Erythroblast (primary cell): ENCODE data around the gene TXNDC8.

ENCODE experiments used
- GATA1 ChIP-seq: IDR thresholded peaks from 2 replicates; pipeline ENCODE4 v1.6.1; 2011; ENCODE audit warnings: low read depth, mild to moderate bottlenecking, control low read depth, low read length, moderate library complexity
- POLR2A ChIP-seq: IDR thresholded peaks from 2 replicates; pipeline ENCODE4 v1.6.1; 2011; ENCODE audit warnings: mild to moderate bottlenecking, low read length

DNA sequence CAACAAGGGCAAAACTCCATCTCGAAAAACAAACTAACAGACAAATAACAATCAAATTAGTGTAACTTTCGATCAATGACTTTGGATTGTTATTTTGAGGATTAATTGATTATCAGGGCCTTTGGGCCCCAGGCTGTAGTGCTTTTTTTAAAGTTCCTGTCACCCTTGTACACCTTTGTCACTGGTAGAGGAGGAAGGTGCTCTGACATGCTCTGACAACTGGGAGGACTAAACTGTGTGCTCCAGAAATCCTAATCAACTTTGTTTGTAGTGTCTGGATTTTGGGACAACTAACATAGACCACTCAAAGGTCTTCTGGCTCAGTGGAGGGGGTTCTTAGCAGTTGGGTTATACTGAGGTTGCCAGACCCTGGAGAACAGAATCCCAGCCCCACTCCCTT, 83.2 kb downstream of the TXNDC8 start:
- TF ChIP-seq POLR2A (no peak), GATA1 (no peak)
